Esophagus muscularis mucosa (tissue), 4 donors: ENCODE data around the gene MTG2.

Experiments
- EP300 ChIP-seq: sonication (generic); formaldehyde crosslinking; IDR thresholded peaks from one replicate; pipeline ENCODE4 v1.6.1; 2017; ENCODE audit warnings: antibody characterized with exemption
- POLR2A ChIP-seq: fragments of 450-650 bp; IDR thresholded peaks from one replicate; pipeline ENCODE4 v1.6.1; 2017; ENCODE audit warnings: antibody characterized with exemption, moderate library complexity, mild to moderate bottlenecking, low read depth
- POLR2AphosphoS5 ChIP-seq, 2 donors: sonication (generic); formaldehyde crosslinking; IDR thresholded peaks; one replicate each; pipeline ENCODE4 v1.6.1; 2017; ENCODE audit warnings: antibody characterized with exemption in 2 of 2
- TF ChIP-seq, protein P1 (sequence below), 3 experiments: fragments of 200-600 bp in 2 of 3; fragments of 450-650 bp in 1 of 3; sonication (generic) in 2 of 3; IDR thresholded peaks; one replicate each; pipeline ENCODE4 v1.5.1; 2017 to 2019; ENCODE audit warnings: antibody characterized with exemption in 3 of 3, mild to moderate bottlenecking in 2 of 3, moderate library complexity in 1 of 3

DNA sequence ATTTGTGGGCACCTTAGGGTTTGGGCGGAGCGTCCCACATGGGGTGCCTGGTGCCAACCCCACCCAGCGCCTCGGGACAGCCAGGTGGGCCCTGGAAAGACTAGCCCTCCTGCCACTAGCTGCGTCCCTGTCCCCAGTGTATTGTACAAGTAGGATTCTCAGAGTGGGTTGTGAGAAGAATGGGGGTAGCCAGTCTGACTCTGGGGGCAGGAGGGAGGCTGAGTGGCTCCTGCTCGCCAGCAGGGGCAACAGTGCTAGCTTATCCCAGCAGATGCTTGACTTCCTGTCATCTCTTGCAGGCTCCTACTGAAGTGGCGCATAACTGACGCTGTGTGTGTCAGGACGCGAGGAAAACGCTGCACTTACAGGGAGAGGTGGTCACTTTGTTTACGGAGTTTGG, 49.0 kb upstream of the MTG2 start:
- TF ChIP-seq, protein P1, sequence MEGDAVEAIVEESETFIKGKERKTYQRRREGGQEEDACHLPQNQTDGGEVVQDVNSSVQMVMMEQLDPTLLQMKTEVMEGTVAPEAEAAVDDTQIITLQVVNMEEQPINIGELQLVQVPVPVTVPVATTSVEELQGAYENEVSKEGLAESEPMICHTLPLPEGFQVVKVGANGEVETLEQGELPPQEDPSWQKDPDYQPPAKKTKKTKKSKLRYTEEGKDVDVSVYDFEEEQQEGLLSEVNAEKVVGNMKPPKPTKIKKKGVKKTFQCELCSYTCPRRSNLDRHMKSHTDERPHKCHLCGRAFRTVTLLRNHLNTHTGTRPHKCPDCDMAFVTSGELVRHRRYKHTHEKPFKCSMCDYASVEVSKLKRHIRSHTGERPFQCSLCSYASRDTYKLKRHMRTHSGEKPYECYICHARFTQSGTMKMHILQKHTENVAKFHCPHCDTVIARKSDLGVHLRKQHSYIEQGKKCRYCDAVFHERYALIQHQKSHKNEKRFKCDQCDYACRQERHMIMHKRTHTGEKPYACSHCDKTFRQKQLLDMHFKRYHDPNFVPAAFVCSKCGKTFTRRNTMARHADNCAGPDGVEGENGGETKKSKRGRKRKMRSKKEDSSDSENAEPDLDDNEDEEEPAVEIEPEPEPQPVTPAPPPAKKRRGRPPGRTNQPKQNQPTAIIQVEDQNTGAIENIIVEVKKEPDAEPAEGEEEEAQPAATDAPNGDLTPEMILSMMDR (IDR thresholded peaks at IDR 0.05) = no peak
- TF ChIP-seq POLR2A (no peak), POLR2AphosphoS5 (IDR thresholded peaks at IDR 0.05) (no peak), EP300 (no peak)
